Activated naive CD8-positive, alpha-beta T cell treated with anti-CD3 and anti-CD28 coated beads, Interleukin-2, amount 50 U/mL, for 16 hours (primary cell): Measurements from ENCODE around the gene MAJIN.
"Not testable (repeated sequence)": the region's sequence is repeated elsewhere in the genome, so short reads cannot be mapped to it uniquely, and the experiment has no call there.

Experiments used
- DNase-seq: peaks from one replicate; pipeline ENCODE4 v3.0.0-alpha.2; 2020; ENCODE audit warnings: low read depth, low spot score

MAJIN gene

DNA sequence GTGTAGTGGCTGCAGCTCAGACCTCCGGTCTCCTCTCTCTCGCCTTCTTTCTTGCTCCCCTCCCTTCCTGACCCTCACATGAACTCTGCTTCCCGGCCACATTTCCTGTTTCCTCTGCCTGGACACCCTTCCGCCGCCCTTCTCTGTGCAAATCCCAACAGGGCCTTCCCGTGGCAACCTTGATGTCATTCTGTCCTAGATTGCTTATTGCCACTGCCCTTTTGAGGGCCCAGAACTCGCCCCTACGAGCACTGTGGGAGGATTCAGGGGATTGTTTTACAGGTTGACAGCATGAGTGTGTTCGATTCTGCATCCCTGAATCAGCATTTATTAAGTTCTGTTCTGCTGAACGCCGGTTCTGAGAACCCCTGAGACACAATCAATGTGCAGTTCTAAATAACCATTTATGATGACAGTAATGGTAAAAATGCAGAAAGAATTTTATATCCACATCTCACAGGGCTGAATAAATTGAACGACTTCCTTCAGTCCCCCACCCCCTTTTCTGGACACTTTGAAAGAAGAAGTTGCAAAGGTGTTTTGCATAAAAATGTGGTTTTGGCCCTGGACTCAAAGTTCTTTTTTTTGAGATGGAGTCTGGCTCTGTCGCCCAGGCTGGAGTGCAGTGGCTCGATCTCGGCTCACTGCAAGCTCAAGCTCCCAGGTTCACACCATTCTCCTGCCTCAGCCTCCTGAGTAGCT, 18.5 kb upstream of the MAJIN start:
- no peak for DNase-seq

GRCh38 chr11:64989416-64989815, 17.5 kb upstream of the MAJIN start:
- no peak for DNase-seq

GRCh38 chr11:64987998-64988854, 16.3 kb upstream of the MAJIN start:
- DNase-seq: no peak

GRCh38 chr11:64983339-64983738, 11.4 kb upstream of the MAJIN start:
- not testable (repeated sequence) for DNase-seq

DNA sequence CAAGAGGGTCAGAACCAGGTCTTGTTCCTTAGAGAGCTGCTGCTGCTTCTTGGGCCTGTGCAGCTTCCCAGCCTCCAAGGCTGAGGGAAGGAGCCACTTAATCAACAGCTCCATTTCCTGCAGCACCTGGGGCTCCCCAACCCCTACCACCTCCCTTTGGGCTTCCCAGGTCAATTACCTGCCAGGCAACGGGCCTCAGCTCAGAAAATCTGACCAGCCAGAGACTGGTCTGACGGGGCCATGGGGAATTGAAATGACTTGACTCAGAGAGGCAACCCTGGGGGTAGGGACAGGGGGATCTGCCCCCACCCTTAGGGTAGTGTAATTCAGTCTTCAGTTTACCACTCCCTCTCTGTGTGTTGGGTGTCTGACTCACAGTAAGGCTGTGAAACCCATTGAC, 4.7 kb upstream of the MAJIN start:
- DNase-seq: no peak

DNA sequence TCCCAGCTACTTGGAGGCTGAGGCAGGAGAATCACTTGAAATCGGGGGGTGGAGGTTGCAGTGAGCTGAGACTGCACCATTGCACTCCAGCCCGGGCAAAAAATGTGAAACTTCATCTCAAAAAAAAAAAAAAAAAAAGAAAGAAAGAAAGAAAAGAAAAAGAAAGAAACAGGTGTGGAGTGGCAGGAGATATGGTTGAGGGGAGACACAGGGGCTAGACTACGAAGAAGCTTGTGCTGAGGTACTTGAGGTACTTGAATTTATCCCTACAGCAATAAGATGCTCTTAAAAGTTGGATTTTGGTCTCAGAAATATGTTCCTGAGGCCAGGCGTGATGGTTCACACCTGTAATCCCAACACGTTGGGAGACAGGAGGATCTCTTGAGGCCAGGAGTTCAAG, 2.2 kb upstream of the MAJIN start:
- no peak for DNase-seq

DNA sequence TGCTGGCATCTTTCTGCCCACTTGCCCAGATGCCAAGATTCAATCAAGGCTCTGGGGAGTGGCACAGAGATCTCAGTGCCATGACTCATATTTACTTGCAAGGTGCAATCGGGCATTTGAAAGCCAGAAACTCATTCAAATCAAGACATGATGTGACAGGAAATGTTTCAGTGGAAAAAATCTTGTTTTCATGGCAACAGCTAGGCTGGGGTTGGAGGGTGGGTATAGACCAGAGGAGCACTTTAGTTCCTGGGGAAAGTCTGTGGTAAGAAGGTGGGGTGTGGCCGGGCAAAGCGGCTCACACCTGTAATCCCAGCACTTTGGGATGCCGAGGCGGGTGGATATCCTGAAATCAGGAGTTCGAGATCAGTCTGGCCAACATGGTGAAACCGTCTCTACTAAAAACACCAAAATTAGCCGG, 1.2 kb downstream of the MAJIN start:
- DNase-seq: no peak

DNA sequence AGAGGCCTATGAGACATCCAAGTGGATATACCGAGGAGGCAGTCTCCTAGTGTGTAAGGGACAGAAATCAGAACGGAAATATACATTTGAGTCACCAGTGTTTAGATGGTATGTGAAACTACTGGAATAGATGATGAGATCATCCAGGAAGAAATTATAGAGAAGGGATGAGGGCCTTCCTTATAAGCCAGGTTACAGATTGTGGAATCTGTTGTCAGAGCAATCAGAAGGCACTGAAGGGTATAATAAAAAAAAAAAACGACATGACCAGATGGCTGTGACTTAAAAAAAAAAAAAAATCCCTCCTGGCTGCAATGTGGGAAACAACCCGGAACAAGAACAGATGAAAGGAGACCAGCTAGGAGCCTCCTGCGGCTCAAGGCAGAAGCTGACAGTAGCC, 2.7 kb downstream of the MAJIN start:
- no peak for DNase-seq

DNA sequence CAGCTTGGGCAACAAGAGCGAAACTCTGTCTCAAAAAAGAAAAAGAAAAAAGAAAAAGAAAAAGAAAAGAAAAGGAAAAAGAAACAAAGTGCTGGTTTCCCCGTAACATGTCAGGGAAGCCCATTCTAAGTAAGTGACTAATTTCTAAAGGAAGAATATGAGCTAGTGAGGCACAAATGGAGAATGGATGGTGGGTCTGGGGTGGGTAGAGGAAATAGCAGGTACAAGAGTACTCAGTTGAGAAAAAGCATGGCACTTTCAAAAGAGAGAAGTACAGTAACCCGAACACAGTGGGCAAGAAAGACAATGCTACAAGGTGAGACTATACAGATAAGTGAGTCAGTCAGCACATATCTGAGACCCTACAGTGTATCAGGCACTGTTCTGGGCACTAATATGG, 4.5 kb downstream of the MAJIN start:
- no peak for DNase-seq

DNA sequence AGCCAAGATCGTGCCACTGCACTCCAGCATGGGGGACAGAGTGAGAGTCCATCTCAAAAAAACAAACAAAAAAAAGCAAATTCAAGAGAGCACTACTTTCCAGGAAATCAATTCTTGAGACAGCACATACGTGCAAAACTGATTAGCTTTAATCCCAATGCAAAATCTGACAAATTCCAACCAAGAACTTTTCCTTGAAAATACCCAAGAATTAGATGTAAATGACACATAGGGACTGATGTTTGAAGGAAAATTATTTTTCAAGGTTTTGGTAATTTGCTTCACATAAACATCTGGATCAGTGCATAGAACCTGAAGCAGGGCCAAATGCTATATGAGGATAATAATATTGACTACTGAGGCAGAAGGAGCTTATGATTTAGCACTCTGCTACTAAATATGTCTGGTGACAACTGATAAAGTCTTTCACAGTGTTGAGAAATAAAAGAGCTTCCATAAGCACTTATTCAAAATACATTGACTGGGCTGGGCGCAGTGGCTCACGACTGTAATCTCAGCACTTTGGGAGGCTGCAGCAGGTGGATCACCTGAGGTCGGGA, 8.8 kb downstream of the MAJIN start:
- DNase-seq: no peak

DNA sequence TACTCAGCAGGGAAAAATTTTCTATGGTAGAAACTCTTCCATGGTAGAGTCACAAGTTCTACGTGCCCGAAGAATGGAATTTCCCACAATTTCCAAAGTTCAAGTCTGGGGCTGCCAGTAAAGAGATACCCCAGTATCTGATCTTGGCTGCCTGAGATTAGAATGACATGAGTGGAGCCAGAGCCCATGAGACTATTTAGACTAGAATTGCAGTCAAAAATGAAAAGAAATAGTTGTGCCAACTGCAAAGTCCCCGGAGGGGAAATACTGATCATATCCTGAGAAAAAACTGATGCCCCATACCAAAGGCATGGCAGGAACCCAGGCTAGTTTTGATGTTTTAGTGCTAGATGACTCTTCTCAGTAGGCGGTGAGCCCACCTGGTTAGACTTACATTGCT, 11.2 kb downstream of the MAJIN start:
- no peak for DNase-seq

- no peak for DNase-seq
These were observed 12.4 kb downstream of the MAJIN start for GRCh38 chr11:64959498-64959897.

GRCh38 chr11:64954201-64954600, 17.7 kb downstream of the MAJIN start:
- DNase-seq: no peak

DNA sequence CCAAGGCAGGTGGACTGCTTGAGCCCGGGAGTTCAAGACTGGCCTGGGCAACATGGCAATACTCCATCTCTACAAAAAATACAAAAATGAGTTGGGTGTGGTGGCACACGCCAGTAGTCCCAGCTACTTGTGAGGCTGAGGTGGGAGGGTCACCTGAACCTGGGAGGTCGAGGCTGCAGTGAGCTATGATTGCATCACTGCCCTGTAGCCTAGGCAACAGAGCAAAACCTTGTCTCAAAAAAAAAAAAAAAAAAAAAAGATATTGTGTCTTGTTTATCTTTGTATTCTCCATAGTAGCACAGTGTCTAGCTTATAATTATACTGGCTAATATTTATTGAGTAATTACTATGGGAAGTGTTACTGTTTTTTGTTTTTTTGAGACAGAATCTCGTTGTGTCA, 20.4 kb downstream of the MAJIN start:
- DNase-seq: no peak

DNA sequence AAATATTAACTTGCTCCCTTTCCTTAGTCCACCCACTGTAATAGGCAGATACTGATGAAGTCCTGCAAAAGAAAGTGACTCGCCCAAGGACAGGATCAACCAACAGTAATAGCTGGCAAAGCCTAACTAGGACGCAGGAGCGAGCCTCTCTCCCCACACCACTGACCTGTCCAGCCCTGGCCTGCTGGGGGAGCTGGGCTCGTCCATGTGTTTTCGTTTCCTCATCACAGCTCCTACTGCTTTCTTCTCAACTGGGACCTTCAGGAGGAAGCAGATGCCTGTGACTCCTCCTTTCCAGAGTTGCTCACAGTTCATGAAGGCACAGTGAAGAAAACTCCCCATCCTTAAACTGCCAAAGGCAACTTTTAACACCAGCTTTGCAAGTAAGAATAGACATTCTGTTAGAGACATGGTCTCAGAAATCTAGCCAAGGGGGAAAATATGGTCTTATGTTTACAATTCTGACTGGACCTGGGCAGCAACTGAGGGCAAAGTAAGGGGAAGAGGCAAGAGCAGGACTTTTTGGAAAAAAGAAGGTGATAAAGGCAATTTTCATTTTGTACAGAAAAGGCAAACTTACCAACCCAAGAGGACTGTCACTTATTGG, 24.6 kb downstream of the MAJIN start:
- no peak for DNase-seq

GRCh38 chr11:64936539-64936938, 35.4 kb downstream of the MAJIN start:
- DNase-seq: no peak

DNA sequence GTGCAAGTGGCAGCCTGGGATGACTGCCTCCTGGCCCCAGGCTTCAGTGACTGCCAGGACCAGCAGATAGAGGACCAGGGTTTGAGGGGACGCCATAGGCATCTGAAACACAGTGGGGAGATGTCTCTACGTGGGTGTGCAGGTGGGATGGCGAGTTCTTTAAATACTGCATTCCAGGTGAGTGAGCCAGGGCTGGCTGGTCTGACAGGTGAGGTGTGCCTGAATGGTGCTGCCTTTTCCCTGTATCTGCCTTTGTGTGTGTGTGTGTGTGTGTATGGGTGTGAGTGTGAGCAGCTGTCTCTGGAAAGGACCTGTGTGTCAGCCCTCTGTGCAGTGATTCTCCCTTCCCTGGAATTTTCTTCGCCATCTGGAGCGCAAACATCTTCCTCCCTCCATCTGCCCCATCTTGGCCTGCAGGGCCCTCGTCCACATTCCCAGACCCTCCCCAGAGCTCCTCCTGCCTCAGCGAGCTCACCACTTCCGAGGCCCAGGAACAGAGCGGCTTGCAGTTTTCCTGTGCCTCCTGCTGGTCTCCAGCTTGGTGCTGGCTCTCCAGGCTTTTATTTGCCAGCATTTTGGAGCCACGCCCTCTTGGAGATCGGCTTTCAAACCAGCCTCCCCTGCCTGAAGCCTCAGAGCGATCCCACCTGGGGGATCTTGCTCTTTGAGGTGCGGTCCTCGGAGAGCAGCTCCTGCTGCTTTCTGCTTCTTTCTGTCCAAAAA, 36.4 kb downstream of the MAJIN start, which contains the start of gene GPHA2:
Gene GPHA2, minus strand, starts transcription at position 535 of the 723 bp plus-strand sequence. Its CDS starts 433 bp downstream, at position 102.
- DNase-seq: no peak

DNA sequence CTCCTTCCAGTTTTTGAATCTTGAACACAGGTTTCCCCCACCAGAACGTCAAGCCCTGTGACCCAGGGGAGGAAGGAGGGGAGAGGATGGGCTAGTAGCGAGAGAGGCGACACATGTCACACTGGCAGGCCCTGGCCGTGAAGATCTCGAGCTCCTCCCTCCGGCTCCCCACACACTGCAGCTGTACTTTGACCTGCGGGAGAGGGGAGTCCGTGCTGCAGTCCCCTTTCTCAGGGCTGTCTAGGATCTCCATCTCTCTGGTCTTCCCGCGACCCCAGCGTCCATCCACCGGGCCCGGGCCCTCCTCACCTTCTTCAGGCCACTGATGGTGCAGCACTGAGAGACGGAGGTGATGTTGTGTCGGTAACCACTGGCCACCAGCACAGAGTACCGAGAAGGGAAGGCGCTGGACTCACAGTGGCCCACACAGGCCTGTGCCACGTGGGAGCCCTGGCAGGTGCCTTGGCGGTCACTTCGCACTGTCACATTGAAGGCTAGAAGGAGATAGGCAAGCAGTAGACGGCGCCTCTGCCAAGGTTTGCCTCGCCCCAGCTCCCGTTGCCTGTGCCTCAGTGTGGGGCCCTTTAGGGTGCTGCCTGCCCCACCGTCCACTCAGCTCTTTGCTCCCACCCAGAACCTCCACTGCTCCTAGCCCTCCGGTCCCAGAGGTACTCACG, 37.1 kb downstream of the MAJIN start:
- no peak for DNase-seq

DNA sequence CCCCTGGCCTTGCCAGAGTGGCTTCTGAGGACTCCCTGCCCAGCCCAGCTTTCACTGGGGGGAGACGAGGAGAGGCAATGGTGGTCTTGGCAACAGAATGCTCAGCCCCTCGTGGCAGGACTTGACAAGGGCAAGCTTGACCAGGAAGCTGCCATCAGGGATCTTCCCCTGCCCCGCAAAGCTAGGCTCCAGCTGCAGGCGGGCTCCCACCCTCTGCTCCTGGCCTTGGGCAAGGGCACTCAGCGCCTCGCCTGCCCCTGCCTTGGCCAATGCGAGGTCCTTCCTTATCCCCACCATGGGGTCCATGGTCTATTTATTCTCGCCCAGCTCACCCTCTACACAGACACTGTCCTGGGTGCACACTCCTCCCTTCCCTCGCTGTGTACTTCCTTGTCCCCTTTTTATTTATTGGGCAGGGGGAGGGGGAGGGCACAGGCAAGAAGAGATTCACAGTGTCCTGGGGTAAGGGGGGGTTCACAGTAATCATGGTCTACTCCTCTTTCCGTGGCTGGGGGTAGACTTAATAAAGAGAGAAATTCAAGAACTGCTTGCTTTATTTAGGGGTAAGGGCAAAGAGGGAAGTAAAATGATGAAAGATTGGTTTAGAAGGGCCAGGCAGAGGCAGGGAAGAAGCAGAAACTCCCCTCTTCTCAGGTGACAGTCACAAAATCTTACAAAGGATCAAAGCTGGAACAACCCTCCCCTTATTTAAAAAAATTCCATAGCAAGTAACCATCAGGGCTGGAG, 37.8 kb downstream of the MAJIN start:
- DNase-seq: no peak

GRCh38 chr11:64933213-64933934, 38.5 kb downstream of the MAJIN start:
- no peak for DNase-seq
